NOMO-1 (cell line): ENCODE data around the gene CFAP52.
A peak's percentile ranks its signal among the peaks of the same experiment; 100 is the strongest.
"Not testable (repeated sequence)": the region's sequence is repeated elsewhere in the genome, so short reads cannot be mapped to it uniquely, and the experiment has no call there.

ENCODE experiments used
- DNase-seq, 2 experiments: peaks; one replicate each; lab custom pipeline; 2025; ENCODE audit not compliant: unreplicated experiment in 2 of 2; lab: John Stamatoyannopoulos, UW

Gene CFAP52, protein sequence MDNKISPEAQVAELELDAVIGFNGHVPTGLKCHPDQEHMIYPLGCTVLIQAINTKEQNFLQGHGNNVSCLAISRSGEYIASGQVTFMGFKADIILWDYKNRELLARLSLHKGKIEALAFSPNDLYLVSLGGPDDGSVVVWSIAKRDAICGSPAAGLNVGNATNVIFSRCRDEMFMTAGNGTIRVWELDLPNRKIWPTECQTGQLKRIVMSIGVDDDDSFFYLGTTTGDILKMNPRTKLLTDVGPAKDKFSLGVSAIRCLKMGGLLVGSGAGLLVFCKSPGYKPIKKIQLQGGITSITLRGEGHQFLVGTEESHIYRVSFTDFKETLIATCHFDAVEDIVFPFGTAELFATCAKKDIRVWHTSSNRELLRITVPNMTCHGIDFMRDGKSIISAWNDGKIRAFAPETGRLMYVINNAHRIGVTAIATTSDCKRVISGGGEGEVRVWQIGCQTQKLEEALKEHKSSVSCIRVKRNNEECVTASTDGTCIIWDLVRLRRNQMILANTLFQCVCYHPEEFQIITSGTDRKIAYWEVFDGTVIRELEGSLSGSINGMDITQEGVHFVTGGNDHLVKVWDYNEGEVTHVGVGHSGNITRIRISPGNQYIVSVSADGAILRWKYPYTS

DNA sequence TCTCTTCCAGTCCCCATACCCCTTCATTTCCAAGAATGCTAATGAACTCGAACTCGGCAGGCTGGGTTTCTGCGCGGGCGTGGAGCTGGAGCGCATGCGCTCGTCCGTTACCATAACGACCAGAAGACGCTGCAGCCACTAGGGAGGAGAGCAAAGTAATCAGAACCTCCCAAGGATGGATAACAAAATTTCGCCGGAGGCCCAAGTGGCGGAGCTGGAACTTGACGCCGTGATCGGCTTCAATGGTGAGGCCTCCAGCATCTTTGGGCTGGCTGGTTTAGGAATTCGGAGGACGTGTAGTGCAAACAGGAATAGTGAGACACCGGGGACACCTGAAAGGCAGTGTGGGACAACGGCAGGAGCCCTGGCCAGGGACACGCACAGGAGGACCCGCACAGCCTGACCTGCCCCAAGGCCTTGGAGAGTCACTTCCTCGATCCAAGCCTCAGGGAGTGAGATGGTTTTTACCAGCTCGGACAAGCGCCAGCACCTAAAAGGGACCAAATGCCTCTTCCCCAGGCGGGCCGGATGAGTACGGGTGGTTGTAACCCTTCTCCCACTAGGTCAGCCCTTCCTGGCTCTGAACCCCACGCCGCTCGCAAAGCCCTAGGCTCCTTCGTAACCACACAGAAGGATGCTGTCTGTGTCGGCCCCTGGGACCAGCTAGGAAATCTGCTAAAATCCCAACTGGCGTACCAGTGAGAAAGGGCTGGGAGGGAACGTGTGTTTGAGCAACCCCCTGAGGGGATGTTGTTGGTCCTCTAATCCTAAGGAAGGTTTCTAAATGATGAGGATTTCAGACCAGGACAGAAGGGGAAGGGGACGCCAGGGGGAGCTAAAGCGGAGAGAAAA lies at the start of gene CFAP52:
Gene CFAP52 (plus strand): TSS at position 122 of the 852 bp plus-strand sequence. CDS start 54 bp downstream, at position 176.
- DNase-seq = peak; percentile 8 to 53

DNA sequence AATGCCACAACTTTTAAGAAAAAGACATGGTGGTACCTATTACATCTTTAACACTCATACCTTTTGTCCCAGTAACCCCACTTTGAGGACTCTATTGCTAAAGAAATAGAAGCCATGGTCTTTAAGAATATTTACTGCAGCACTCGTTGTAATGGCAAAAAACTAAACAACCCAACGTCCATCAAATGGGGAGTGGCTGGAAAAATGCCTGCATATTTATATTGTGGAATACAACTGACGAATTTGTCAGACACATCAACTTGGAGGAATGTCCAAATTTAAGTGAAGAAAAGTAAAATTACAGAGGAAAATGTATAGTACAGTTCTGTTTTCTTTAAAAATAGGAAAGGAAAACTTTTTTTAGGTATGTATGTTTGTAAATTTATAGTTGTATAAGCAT lies 48.7 kb upstream of the CFAP52 start:
- DNase-seq = no peak

DNA sequence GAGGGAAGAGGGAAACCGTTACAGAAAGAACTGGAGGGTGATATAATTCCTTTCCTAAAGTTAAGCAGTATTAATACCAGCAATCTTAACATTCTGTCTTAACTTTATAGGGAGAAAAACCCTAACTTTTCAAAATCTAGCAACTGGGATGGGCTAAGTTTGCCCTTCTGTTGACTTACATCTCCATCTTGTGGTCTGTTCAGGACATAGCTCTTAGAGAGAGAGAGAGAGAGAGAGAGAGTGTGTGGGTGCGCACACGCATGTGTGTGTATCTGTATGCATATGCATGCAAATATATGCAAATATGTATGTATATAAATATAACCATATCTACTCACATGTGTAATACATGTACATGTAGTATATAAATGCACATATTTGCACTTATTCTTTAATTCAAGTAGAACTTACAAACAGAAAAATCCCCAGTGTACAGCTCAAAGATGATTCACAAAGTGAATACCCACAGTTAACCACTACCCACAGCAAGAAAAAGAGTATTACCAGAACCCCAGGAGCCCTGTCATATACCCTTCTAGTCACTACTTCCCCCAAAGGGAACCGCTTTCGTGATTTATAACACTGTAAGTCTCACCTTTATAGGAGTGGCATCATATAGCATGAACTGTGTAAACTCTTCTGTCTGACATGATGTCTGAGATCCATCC lies 47.3 kb upstream of the CFAP52 start:
- peak in 1 of 2 experiments; percentile 2 for DNase-seq

DNA sequence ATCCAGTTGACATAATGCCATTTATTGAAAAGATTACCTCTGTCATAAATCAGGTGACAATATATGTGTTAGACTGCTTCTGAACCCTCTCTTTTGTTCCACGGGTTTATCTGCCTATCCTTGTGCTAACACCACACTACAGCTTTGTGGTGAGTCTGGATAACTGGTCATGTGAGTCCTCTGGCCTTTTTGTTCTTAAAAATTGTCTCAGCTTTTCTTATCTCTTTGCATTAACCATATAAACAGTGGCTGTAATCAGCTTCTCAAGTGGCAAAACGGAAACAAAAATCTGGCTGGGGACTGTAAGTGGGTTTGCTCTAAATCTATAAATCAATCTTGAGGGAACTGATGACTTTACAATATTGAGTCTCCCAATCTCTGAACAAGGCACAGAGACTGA lies 45.4 kb upstream of the CFAP52 start:
- no peak for DNase-seq

DNA sequence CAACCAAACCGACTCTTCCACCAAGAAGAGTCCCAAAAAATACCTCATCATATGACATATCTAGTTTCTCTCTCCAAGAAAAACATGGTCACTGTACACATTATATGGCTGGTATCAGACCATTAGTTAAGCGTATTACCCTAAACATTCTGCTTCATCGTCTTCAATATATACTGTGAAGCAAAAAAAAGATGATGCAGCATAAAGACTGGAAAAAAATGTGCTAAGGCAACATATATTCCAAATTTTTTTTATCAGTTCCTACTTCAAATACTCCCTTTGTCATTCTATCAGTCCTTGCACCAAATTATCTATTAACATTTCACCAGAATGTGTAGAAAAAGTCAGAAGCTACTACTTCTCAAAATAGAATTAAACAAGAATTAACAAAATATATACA lies 43.7 kb upstream of the CFAP52 start:
- no peak for DNase-seq

DNA sequence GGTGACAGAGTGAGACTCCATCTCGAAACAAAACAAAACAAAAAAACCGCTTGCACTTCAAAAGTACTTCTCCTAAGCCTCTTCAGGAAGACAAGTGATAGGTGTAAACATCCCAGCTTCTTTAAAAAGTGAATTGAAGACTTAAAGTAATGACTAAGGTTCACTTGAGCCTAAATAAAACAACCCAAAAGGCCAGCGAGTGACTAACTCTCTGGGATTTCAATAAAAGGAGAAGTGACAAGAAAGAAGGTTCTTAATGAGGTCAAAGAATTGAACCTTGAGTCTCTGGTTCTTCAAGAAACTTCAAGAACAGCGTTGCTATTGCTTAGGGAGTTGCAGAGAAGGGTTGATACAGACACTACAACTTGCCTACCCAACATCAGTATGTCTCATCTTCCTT lies 43.0 kb upstream of the CFAP52 start:
- peak in 1 of 2 experiments; percentile 2 for DNase-seq

DNA sequence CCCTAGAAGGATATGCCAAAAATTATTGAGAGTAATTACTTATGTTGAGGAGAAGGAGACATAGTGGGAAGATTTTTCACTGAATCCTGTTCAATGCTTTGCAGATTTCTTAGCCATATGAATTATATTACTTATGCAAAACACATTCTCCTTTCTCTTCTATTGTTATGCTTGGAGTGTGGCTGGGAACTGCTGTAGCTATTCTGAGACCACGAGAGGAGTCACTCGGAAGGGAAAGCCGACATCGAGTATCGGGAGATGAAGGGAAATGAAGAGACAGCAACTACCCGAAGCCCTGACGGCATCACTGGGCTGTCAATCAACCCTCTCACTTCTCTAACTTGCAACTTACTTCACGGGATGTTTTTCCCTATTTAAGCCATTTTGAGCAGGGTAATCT lies 40.4 kb upstream of the CFAP52 start:
- DNase-seq = no peak

DNA sequence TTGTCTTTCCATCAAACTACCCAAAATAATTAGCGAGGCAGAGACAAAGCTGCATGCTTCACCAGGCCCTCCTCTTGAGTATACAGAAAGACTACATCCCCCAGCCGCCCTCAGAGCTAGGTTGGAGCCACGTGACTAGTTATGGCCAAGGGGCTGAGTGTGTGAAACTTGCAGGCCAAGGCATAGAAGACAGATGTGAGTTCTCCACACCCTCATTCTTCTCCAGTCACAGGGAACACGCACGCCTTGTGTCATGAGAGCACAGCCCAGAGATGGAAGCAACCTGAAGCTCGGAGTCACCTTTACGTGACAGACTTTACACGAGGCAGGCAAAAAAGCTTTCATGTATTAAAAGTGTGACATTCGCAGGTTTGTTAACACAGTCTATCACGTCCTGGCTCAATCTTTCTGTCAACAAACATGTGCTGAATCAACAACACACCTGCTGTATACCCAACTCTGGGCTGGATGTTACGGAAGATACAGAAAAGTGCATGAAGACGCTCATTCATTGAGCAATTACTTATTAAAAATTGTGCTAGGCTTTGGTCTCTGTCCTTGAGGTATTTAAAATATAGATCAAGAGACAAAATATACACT lies 39.2 kb upstream of the CFAP52 start:
- no peak for DNase-seq

DNA sequence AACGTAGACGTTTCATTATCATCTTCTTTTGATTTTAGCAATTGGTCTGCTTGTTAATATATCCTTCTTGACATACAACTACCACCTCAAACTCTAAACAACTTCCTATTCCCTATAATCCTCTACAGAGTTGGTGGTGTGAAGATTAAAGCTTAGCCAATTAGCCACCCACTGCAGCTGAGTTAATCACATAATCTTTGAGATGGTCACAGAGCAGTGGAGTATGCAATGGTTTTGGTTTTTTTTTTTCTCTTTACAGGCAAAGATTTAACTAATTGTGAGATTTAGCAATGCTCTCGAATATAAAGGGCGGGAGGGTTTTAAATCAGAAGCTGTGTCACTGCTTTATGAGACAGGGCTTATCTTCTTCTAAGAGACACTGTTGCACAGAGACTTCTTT lies 37.8 kb upstream of the CFAP52 start:
- peak in 1 of 2 experiments; percentile 50 for DNase-seq

DNA sequence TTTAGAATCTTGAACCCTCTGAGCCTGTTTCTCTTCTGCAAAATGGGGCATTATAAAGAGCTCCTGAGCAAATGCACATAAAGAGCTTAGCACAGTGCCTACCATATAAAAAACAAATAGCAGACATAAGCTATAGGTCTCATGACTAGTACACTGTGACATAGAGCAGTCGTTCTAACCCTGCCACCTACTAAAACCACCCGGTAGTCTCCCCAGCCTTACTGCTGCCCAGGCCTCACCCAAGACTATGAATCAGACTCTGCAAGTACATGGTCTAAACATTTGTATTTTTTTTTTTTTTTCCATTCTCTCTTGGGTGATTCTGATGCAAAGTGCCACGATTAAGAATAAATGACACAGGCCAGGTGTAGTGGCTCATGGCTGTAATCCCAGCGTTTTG lies 34.7 kb upstream of the CFAP52 start:
- DNase-seq = no peak

DNA sequence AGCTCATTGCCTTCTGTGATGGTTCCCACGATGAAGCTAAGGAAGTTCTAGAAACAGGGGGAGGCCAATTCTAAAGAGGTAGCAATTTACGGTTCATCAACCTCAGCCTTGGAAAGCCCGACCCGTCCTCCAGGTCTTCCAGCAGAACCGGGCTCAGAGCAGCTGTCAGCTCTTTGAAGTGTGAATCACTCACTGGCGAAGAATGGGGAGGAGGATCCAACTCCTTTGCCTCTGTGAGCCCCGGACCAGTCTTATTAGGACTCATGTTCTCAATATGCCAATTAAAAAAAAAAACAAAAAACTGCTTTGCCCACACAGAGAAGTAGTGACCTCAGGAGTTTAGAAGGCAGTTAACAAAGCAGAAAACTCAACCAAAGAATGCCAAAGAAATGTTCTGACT lies 32.2 kb upstream of the CFAP52 start:
- no peak for DNase-seq

DNA sequence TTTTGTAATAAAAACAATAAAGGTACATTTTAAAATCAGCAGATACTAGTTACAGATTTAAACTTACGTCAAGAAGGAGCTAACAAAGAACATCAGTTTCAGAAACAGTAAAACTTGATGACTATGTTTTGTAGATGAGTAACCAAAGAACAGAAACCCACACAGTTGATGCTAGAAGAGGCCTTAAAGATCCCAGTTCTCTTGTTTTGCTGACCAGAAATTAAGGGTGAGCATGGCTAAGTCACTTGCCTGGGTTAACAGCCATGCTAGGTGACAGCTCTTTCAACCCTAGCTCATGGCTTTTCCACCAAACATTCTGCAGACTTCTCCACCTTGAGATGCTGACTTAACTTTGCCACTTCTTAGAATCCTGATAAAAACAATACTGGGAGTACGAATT lies 27.2 kb upstream of the CFAP52 start:
- DNase-seq = no peak

DNA sequence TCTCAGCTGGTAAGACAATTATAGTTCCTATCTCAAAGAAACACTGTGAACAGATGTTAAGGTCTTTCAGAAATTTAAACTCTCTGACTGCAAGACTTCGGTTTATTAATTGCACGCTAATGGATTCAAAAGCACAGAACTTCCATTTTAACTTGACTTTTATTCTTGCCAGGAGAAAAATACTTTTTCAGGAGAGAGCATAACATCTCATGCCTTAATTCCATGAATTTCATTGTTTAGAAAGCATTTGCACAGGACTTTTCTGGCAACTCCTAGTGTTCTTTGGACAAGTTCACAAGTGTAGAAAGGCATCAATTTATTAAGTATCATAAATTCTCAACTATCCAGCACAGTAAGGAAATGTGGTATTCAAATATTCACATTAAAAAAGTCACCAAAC lies 23.3 kb upstream of the CFAP52 start:
- DNase-seq = no peak

DNA sequence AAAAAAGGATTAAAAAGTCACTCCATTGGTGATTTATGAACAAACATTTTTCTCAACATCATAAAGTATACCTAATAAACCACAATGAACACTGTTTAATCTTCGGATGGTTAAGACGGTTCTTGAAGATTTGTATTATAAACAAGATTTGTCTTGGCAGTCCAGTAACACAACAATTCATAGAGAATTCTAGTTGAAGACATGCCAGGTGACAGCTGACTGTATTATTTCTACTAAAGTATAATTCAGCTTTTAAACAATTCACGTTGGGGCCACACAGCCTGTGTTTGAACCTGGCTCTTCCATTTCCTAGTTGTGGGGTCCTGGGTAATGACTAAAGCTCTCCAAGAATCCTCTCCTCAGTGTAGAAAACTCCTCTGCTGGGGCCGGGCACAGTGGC lies 22.8 kb upstream of the CFAP52 start:
- DNase-seq = no peak

DNA sequence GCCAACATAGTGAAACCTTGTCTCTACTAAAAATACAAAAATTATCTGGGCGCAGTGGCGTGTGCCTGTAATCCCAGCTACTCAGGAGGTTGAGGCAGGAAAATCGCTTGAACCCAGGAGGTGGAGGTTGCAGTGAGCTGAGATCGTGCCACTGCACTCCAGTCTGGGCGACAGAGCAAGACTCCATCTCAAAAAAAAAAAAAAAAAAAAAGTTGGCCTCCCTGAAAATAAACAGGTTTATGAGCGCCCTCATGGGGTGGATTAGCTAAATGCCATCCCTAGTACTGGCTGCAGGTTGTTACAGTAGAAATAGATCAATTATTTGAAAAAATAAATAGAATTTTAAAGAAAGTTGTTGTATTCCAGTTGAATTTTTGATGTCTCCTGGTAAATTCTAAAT lies 21.7 kb upstream of the CFAP52 start:
- DNase-seq = peak in 1 of 2 experiments; percentile 47

DNA sequence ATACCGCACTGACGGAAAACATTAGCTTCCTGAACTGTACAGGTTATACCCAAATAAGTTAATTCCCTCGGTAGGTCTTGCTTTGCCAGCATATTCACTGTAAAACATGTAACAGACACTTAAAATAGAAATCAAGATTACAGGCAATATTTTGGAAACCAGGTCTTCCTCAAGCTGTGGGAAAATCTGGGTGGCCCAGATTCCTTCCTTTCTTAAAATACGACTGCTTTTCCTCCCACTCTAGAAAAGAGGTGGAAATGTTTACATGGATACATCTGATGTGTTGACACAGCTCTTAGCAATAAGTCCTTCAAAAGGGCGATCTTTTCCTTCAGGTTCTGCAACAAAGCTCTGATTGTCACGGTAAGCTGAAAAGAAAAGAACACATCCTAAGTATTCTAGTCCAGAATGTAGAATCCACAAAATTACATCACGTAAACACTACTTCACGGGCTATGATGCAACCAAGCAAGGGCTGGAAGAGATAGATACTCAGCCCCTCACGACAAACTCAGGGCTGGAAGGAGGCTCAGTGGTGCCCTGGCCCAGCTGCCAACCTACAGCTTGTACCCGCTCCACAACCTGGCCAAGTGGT lies 19.2 kb upstream of the CFAP52 start:
- no peak for DNase-seq

DNA sequence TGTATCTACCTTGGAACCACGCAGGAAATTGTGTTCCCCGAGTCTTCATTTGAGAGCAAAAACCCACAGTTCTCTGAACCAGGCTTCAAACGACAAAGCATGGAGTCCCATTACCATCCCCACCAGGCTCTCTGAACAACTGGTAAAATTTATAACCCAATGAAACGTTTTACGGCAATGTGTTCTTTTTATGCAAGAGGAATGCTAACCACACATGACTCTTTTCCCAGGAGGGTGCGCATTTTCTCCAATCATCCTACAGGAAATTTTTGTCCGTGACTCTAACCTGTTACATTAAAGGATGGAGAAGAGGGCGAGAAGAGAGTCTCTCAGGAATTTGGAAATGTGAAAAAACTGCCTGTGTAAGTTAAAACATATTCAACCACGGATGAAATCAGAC lies 18.6 kb upstream of the CFAP52 start:
- no peak for DNase-seq

DNA sequence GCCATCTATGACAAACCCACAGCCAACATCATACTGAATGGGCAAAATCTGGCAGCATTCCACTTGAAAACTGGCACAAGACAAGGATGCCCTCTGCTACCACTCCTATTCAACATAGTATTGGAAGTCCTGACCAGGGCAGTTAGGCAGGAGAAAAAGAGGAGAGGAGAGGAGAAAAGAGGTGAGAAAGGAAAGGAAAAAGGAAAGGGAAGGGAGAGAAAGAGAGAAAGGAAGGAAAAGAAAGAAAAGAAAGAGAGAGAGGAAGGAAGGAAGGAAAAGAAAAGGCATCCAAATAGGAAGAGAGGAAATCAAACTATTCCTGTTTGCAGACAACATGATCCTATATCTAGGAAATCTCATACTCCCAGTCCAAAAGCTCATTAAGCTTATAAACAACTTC lies 12.3 kb upstream of the CFAP52 start:
- no peak for DNase-seq

DNA sequence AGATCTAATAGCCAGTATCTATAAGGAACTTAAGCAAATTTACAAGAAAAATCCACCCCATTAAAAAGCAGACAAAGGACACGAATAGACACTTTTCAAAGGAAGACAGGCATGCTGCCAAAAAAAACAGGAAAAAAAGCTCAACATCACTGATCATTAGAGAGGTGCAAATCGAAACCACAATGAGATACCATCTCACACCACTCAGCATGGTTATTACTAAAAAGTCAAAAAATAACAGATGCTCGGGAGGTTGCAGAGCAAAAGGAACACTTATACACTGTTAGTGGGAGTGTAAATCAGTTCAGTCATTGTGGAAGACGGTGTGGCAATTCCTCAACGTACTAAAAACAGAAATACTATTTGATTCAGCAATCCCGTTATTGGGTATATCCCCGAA lies 10.4 kb upstream of the CFAP52 start:
- DNase-seq = no peak

DNA sequence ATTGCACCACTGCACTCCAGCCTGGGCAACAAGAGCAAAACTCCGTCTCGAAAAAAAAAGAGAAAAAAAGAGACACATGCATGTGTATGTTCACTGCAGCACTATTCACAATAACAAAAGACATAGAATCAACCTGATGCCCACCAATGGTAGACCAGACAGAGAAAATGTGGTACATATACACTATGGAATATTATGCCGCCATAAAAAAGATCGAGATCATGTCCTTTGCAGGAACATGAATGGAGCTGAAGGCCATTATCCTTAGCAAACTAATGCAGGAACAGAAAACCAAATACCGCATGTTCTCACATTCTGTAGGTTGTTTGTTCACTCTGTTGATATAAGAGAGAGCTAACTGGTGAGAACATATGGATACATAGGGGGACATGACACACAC lies 9.7 kb upstream of the CFAP52 start:
- DNase-seq = not testable (repeated sequence)
